Stimulated activated CD4-positive, alpha-beta T cell treated with anti-CD3 and anti-CD28 coated beads, Interleukin-1b, Interleukin-23, amount 100 ng/mL, for 1 hour (primary cell): Measurements from ENCODE around the gene ST6GALNAC6.

Experiments
- DNase-seq, 2 donors: peaks; one replicate each; pipeline ENCODE4 v3.0.0-alpha.2; 2020; ENCODE audit warnings: low read depth in 2 of 2

Gene ST6GALNAC6, protein sequence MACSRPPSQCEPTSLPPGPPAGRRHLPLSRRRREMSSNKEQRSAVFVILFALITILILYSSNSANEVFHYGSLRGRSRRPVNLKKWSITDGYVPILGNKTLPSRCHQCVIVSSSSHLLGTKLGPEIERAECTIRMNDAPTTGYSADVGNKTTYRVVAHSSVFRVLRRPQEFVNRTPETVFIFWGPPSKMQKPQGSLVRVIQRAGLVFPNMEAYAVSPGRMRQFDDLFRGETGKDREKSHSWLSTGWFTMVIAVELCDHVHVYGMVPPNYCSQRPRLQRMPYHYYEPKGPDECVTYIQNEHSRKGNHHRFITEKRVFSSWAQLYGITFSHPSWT

DNA sequence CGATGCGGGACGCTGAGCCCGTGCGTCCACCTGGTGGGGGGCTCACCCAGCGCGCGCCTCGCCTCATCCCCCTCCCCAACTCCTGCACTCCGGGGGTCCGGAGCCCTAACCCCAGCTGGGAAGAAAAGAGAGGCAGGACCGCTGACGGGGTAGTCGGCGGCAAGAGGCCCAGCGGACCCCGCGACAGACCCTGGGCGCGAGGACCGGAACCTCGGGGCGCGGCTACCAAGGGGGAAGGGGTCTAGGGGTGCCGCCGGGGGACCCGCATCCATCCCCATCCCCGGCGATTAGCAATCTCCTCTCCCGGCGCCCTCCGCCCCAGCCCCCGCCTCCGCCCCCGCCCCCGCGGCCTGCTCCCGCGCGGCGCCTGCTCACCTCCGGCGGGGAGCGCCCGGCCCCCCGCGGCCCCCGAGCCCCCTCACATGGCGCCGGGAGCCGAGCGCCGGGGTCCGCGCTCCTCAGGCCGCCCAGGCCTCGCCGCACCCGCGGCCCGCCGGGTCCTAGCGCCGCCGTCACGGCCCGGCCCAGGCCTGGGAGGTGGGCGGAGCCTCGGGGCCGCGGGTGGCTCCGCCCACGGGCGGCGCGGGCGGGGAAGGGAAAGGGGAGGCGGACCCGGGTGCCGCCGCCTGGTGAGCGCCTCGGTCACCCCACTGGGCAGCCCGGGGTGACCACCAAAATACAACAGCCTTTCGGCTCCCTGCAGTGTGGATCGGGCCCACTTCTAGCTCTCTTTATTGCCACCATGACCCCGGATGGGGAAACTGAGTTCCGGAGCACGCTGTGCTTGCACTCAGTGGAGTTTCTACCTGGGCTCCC lies at the start of gene ST6GALNAC6:
TSS of gene ST6GALNAC6 (minus strand) at position 476 of the 816 bp plus-strand sequence. CDS start 1,622 bp downstream, outside the sequence.
- peak; percentile 26 to 63 for DNase-seq

DNA sequence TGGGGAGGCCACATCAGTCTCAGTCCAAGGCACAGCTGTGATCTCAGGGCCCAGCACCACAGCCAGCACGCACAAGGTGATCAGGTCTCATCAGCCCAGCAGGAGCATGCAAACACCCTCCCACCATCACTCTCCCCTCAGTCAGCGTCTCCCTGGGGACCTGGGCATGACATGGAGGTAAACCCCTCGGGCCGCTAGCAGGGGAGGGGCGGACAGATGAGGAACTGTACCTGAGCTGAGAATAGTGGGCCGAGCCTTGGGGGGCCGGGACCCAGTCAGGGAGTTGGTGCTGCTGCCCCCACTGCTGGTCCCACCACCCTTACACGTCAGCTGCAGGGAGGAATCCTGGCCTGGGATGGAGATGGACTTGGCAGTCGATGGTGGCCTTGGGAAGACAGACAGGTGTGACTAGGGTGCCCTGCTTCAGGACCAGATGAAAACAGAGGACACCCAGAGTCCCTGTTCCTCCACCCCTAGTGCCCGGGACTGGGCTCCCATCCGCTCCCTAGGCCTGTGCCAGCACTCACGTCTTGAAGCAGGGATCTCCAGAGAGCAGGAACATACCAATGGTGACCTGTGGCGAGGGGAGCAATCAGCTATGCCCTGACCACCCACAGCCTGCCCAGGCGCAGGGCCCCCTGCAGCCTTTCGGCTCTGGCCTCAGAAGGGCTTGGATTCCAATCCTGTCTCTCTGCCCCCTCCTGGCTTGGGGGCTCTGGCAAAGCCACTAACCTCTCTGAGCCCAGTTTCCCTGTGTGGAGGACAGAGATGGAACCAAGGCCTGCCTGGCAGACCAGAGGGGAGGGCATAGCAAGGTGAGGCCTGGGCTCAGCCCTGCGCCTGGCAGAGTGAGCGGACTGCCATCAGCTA lies 48.7 kb upstream of the ST6GALNAC6 start:
- no peak for DNase-seq

DNA sequence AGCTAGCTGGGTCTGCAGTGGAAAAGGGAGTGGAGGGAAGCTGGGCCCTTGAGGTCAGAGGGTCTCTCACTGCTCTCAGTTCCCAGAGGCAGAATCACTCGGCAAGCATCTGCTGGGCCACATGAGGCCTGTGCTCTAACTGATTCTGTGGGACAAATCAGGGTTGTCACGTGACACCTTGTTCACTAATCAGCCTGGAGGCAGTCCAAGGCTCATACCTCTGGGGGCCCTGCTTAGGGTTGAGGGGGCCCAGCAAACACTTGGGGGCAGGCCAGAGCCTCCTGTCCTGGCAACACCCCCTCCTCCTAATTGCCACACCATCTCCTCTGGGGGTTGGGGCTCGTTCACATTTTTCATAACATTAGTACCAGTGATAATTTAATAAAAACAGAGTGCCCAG lies 47.3 kb upstream of the ST6GALNAC6 start:
- no peak for DNase-seq

DNA sequence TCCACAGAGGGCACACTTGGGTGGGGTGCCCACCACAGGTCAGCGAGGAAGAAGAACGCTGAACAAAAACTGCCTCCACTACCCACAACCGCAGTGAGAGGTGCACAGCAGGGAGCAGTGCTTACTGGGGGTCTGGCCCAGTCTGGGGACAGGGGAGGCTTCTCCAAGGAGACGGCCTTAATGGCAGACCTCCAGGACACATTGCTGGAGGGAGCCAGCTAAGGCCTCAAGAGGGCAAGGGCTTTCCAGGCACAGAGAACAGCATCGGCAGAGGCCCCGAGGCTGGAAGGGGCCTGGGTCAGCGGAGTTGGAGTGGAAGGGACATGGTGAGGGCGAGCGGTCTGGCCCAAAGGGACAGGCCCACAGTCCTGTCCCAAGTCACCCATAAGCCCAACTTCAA lies 46.5 kb upstream of the ST6GALNAC6 start:
- DNase-seq, result no peak

DNA sequence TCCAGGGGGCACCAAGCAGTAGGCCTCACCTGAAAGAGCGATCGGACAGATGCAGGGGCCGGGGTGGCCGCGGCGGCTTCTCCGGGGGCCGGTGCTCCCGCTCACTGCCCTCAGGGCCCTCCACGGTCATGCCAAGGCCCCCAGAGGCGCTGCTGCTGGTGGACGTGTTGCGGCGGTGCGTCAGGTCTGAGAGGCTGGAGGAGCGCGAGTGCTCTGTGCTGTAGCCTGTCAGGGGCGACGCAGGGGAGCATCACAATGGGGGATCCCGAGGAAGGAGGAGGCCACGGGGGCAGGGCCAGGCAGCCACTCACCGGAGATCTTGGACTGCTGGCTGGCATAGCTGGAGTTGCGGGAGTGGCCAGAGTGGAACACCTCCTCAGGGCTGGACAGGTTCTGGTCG lies 45.9 kb upstream of the ST6GALNAC6 start:
- no peak for DNase-seq

DNA sequence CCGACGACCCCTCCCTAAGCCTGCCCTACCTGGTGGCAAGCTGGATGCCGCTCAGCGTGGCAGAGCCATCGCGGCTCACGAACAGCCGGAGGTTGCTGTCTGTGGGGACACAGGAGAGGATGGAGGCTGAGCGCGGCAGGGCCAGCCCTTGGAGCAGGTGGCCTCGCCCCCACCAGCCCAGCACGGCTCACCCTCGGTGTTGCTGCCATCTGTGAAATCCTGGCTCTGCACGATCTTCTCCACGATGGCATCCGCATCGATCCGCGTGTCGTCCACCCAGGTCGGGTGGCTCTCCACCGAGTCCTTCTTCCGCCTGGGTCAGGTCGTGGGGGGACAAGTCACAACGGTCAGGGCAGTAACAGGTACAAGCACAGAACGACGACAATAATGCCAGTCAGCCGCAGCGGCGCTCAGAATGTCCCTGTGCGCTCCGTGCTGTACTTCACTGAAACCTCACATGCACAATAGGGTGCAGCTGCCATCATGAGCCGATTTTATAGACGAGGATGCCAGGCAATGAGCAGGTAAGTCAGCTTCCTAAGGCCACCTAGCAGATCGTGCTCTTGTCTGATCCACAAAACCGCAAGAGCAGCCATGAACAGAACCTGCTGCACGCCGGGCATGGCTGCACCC lies 45.3 kb upstream of the ST6GALNAC6 start:
- no peak for DNase-seq

DNA sequence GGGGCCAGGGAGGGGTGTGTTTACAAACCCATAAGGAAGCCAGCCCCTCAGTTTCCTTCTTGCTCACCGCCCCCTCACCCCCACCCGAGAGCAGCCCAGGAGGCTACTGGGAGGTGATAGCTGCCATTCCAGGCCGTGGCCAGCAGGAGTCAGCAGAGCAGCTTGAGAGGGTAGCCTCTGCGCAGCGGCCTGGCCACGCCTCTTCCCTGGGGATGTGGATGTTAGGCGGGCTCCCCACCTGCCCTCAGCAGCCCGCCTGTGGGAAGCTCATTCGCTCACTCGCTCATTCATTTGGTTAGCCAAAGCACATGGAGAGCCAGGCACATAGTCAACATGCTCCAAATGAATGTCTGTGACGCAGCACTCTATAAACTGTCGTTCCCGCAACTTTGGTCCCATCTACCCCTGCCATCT lies 44.3 kb upstream of the ST6GALNAC6 start:
- DNase-seq, result peak in 1 of 2 donors; percentile 62

DNA sequence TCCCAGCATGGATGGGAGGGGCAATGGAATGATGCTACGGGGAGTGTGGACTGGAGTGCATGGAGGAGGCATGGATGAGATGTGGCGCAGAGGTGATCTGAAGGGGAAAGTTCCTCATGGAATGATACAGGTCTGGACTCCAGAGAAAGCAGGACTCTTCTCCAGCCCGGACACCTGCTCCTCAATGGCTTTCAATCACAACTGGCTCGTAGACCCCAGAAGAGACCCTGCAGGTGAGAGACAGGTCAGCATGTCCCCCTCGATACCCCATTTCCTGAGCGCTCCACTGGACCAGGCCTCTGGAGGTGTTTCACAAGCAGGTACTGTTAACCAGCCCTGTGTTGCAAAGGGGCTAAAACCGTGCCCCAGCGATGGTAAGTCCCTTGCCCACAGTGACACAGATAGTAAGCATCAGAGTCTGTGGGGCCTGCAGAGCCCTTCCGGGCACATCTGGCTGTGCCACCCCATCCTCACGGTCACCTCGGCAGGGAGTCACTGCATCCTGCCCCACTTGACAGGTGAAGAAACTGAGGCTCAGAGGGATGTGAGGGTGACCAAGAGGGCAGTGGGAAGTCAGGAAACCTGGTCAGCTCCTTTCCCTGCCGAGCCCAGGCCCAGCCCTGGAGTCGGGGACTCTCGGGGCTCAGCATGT lies 43.7 kb upstream of the ST6GALNAC6 start:
- DNase-seq, result no peak

DNA sequence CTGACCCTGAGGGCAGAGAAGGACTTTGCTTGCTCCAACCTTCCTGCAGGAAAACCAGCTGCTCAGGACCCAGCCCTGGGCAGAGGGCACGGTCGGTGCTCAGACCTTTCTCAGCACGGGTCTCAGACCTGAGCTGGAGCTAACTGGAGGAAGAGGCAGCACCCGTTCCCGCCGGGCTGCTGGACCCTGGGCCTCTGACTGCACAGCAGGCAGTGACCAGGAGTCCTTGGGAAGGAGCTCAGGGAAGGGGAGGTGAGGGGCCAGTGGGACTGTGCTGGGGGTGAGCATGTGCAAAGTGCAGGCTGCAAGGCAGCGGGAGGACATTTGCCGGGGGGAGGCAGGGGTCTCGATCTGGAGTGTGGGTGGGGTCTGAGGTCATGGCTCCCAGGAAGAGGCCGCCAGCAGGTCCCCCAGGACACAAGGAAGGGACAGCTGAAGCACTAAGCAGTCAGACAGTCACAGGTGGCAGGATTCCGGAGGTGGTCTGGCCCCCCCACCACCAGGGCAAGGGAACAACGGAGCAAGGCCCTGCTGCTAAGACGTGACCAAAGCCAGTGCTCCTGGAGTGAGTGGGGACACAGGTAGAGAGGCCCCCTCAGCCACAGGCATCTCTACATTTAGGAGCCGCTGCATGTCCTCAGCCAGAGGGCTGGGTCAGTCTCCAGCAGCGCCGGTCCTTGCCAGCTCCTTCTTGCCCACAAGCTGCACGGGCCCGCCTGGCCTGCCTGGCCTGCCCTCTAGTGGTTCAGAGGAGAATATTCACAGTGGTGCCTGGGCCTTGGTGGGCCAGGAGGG lies 43.0 kb upstream of the ST6GALNAC6 start:
- DNase-seq, result no peak

DNA sequence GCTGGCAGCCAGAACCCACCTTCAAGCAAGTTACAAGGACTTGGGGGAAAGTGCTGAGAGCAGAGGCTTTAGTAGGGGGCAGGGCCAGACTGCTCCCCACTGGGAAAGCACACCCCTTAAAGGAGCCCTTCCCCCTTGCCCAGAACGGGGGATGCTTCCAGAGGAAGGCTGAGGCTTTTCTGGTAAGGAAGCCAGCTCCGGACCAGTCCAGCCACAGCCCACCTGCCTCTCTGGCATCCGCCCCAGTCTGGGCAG lies 42.5 kb upstream of the ST6GALNAC6 start:
- DNase-seq, result no peak

DNA sequence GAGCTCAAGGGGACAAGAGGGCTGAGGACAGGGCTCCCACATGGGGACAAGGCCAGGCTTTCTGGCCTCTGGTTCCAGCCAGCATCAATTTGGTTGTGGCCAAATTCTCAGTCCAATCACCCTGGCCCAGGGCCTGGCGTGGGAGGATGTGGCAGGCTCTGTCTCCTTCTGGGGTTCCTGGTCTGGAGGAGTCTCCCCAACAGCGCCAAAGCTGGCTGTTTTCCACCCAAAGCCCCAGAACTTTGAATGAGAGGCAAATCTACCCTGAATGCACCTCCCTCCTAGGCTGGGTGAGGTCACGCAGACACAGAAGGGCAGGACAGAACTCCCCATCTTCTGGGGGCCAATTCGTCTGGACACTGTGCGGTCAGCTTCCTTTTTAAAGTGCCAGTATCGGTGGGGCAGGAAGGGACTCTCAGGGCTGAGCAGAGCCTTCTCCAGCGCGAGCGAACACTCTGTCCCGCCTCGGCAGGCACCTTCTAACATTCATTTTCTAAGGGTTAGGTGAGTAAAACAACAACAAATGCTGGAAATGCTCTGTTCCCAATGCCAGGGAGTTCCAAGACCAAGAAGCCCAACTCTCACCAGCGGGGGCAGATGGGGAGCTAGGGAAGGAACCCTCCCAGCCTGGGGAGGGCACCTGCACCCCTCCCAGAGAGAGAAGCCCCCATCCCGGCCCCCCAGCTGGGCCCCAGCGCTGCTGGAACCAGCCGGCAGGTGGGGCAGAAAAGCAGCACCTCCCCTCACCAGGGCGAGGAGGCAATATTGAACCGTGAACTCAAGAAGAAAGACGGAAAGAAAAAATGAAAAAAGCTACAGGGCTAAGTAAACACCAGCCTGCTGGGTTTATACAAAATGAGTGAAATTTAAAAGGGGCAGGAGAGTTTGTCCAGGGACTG lies 41.9 kb upstream of the ST6GALNAC6 start:
- DNase-seq, result no peak

DNA sequence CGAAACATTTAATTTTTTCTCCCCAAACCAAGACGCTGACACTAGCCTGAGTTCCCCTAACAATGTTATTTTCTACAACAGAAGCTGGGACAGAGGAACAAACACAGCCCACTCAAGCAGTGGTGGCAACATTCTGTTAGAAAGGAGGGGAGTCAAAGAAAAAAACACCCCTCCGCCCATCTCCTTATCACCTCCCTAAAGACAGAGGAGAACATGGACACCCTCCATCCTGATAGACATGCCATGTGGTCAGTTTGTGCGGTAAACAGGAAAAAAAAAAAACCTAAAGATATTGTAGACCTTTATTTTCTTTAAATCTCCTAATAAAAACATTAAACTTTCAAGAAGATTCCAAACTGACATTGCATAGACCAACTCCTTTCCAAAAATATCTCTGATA lies 41.2 kb upstream of the ST6GALNAC6 start:
- no peak for DNase-seq

DNA sequence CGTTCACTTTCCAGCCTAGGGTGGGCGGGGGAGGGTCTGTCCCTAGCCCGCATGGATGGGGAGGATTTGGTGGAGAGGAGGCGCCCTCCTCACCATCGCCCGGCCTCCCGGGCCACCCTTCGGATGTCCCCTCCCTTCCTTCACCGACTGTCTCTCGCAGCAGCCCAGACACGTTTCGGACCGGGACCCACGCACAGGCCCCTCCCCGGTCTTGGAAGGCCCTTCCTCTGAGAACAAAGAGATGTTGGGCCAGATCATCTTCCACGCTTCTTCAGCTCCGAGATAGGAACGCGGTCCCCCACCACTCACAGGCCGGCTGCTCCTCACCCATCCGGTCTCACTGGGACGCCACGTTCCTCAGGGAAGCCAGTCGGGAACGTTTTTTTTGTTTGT lies 38.9 kb upstream of the ST6GALNAC6 start:
- no peak for DNase-seq

DNA sequence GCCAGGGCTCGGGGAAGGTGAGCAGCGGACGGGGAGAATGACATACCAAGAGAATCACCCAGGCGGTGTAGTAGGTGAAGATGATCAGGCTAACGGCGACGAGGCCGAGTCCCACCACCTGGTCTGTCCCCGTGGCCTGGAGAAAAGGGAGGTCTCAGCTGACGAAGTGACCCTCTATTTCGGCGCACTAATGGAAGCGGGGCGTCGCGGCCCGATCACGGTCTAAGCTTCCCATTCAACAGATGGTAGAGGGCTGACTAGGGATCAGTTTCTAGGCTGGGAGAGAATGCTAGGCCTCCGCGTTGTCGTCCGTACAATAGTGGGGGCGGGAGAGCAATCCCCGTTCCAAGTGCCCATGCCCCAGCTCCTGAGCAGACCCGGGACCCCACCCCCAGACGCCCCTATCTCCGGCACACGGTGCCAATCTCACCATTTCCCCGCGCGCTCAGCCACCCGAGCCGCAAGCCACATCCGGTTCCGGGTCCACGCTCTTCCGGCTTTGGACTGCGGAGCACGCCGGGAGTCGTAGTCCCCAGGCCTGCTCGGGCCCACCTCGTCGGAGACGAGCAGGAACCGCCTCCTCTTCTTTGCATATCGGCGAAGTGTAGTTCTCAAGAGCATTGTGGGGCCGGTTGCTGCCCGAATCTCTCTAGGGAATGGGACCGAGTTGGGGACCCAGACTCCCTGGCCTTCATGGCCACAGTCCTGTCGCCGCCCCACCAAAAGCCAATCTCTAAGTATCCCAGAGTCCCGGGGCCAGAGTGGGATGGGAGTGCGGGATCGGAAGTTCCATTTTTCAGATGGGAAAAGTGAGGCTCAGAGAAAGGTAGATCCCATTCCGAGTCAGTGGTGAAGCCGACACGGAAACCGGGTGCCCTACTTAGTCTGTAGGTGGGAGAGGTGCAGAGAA lies 38.2 kb upstream of the ST6GALNAC6 start, which contains the start of gene DPM2:
TSS of gene DPM2 (minus strand) at position 467 of the 910 bp plus-strand sequence. CDS start at position 433, 34 bp downstream.
- peak; percentile 51 to 70 for DNase-seq

DNA sequence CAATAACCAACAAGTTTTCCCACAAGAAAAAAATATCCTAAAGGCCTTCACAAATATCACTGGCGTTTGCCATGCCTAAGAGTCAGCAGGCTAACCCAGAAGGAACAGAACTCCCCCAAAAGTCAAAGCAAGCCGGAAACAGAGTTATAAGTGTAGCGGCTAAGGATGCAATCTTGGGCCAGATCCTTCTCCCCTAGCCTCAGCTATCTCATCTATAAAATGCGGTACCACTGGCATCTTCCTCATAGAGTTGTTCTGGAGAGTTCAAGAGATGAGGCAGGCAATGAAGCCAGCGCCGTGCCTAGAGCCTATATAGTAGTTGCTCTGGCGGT lies 37.6 kb upstream of the ST6GALNAC6 start:
- no peak for DNase-seq

DNA sequence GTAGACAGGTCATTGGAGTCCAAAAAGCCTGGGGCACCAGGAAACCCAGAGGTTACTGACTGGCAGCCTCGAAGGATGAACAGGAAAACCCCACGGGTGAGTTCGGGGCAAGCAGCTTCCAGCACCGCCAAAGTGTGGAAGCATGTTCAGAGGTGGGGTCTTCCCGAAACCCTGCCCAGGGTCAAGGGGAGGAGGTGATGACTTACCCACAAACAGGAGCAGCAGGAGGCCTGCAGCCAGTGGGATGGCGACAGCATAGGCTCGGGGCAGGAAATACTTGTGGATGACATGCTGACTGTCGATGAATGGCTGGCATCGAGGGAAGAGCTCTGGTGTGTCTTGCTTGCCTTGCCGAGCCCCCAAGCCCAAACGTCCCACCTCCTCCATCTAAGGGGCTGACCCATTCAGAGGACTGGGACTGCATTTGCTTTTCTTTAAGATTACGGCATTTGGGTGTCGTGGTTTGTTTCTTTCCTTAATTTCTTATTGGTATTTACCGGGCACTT lies 37.0 kb upstream of the ST6GALNAC6 start:
- DNase-seq, result no peak

DNA sequence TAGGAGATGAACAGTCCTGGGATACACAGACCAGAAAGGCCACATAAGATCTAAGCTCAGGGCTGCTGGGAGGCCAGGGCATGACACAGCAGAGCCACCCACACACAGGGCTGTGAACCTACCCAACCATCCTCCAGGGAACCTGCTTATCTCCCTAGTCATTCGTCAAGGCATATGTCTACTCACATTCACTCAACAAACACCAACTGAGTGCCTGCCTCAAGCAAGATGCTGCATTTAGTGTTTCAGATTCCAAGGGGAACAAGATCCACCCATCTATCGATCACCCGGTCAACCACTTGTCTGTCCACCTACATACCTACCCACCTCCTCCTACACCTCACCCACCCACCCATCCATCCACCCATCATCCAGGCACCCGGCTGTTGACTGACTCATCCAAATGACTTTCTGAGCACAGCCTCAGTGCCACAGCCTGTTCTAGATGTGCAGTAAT lies 36.4 kb upstream of the ST6GALNAC6 start:
- DNase-seq, result no peak

DNA sequence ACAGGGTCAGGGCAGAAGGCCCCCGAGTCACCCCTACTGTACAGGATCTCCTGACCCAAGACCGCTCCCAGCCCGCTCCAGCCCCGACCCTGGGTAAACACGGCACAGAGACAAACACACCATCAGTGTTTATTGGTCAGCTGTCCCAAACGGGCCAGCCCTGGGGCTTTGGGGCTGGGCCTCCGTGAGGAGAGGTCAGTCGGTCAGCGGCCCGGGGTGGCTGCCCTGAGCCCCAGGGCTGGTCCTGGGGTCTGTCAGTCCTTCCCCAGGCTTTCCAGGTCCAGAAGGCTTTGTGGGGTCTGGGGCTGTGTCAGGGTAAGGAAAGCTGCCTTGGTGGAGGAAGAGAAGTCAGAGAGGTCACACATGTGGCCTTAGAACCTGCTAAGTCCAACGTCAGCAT lies 35.6 kb upstream of the ST6GALNAC6 start:
- no peak for DNase-seq
